ENCODE results near the gene TCL1B.

- TF ChIP-seq CTCF (IDR thresholded peaks at IDR 0.05) = no peak
- TF ChIP-seq EZH2 (IDR thresholded peaks at IDR 0.05; ENCODE audit: borderline replicate concordance, insufficient read depth, low read depth, low read length, poor library complexity, severe bottlenecking) = no peak
Observed at GRCh38 chr14:95703805-95704204, 17.6 kb downstream of the TCL1B start.

Data from B cell (primary cell).